ENCODE results near the gene HTR4.

HTR4 gene, protein sequence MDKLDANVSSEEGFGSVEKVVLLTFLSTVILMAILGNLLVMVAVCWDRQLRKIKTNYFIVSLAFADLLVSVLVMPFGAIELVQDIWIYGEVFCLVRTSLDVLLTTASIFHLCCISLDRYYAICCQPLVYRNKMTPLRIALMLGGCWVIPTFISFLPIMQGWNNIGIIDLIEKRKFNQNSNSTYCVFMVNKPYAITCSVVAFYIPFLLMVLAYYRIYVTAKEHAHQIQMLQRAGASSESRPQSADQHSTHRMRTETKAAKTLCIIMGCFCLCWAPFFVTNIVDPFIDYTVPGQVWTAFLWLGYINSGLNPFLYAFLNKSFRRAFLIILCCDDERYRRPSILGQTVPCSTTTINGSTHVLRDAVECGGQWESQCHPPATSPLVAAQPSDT

DNA sequence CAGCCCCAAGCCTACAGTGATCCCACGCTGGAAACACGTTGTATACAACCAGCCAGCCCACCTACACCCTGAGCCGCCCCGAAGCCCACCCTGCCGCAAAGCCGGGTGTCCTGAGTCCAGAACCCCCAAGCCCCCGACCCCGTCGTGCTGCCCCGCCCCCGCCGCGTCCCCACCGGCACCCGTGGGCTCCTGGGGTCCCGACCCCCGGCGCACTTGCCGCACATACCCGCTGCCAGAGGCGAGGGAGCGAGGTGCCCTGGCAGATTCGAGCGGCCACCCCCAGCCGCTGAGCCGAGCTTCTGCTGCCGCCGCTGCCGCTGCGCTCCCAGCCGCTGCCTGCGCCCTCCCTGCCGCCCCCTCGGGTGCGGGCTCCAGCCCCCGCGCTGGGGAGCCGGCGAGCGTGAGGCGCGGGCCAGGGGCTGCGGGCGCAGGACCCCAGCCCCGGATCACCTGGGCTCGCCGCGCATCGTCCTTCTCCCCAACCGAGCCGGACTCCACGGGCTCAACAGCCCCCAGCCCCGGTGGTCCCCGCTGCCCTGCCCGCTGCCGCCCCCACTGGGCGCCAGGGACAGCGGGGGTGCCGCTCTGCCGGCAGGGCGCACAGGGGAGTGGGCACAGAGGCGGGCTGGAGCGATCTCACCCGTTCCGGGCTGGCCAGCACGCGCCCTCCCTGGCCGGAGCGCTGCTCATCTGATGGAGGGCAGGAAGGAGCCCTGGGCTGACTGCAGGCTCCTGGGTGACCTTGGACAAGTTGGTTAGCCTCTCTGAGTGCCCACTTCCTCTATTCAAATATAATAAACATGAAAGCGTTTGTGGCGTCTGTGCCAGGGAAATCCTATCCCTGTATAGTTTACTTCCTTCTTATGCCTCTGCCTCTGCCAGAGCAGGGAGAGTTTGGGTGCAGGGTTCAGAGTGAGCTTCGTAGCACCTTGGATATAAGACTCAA is at the start of gene HTR4:
TSS of gene HTR4 (minus strand) at position 692 of the 946 bp plus-strand sequence. CDS start 17,513 bp downstream, outside the sequence.
- no peak for DNase-seq (ENCODE audit: extremely low read depth, insufficient read length)
- Histone ChIP-seq H3K36me3 (ENCODE audit: control insufficient read depth, insufficient read depth, low read length) (no peaks in the 10 kb centered on the region), H3K4me3 (replicated peaks; ENCODE audit: low read depth, low read length) (no peak within 1 kb of the TSS), H3K27me3 (replicated peaks; ENCODE audit: control insufficient read depth, insufficient read depth, low read length) (no peaks in the 10 kb centered on the region; the same call in 1 of the 2 replicates)
- TF ChIP-seq, protein P1, sequence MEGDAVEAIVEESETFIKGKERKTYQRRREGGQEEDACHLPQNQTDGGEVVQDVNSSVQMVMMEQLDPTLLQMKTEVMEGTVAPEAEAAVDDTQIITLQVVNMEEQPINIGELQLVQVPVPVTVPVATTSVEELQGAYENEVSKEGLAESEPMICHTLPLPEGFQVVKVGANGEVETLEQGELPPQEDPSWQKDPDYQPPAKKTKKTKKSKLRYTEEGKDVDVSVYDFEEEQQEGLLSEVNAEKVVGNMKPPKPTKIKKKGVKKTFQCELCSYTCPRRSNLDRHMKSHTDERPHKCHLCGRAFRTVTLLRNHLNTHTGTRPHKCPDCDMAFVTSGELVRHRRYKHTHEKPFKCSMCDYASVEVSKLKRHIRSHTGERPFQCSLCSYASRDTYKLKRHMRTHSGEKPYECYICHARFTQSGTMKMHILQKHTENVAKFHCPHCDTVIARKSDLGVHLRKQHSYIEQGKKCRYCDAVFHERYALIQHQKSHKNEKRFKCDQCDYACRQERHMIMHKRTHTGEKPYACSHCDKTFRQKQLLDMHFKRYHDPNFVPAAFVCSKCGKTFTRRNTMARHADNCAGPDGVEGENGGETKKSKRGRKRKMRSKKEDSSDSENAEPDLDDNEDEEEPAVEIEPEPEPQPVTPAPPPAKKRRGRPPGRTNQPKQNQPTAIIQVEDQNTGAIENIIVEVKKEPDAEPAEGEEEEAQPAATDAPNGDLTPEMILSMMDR (IDR thresholded peaks at IDR 0.05; ENCODE audit: insufficient read depth, low read length, poor library complexity, severe bottlenecking): no peak

- no peak for DNase-seq (ENCODE audit: extremely low read depth, insufficient read length)
- H3K27me3 ChIP-seq (replicated peaks; ENCODE audit: control insufficient read depth, insufficient read depth, low read length): no peaks in the 10 kb centered on the region
- no peaks in the 10 kb centered on the region for H3K36me3 ChIP-seq (ENCODE audit: control insufficient read depth, insufficient read depth, low read length)
- TF ChIP-seq, protein P1 (IDR thresholded peaks at IDR 0.05; ENCODE audit: insufficient read depth, low read length, poor library complexity, severe bottlenecking): no peak
- no peak overlapping the region for H3K4me3 ChIP-seq (replicated peaks; ENCODE audit: low read depth, low read length)
These were observed 47.8 kb upstream of the HTR4 start for GRCh38 chr5:148702019-148702596.

GRCh38 chr5:148699028-148699427 is 44.7 kb upstream of the HTR4 start:
- TF ChIP-seq, protein P1 (IDR thresholded peaks at IDR 0.05; ENCODE audit: insufficient read depth, low read length, poor library complexity, severe bottlenecking): no peak
- DNase-seq (ENCODE audit: extremely low read depth, insufficient read length): no peak
- Histone ChIP-seq H3K4me3 (replicated peaks; ENCODE audit: low read depth, low read length) (no peak overlapping the region), H3K27me3 (replicated peaks; ENCODE audit: control insufficient read depth, insufficient read depth, low read length) (no peaks in the 10 kb centered on the region), H3K36me3 (ENCODE audit: control insufficient read depth, insufficient read depth, low read length) (no peaks in the 10 kb centered on the region)

DNA sequence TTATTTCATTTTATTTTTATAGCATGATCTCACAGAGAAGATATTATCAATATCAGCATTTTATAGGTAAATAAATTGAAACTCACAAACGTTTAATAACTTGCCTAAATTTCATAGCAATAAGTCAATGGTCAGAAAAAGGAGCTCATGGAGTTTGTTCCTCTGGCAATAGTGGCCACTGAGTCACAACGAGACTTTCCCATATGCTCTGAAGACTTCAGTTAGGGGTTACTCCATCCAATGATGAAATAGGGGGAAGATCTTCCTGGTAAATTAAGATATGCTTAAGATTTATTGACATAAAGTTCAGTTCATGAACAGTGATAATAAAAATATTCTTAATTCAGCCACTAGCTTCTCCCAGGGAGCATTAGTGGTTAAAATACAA is 43.5 kb upstream of the HTR4 start:
- no peak overlapping the region for H3K4me3 ChIP-seq (replicated peaks; ENCODE audit: low read depth, low read length)
- no peak for DNase-seq (ENCODE audit: extremely low read depth, insufficient read length)
- TF ChIP-seq, protein P1 (IDR thresholded peaks at IDR 0.05; ENCODE audit: insufficient read depth, low read length, poor library complexity, severe bottlenecking): no peak
- no peaks in the 10 kb centered on the region for H3K36me3 ChIP-seq (ENCODE audit: control insufficient read depth, insufficient read depth, low read length)
- H3K27me3 ChIP-seq (replicated peaks; ENCODE audit: control insufficient read depth, insufficient read depth, low read length): no peaks in the 10 kb centered on the region

DNA sequence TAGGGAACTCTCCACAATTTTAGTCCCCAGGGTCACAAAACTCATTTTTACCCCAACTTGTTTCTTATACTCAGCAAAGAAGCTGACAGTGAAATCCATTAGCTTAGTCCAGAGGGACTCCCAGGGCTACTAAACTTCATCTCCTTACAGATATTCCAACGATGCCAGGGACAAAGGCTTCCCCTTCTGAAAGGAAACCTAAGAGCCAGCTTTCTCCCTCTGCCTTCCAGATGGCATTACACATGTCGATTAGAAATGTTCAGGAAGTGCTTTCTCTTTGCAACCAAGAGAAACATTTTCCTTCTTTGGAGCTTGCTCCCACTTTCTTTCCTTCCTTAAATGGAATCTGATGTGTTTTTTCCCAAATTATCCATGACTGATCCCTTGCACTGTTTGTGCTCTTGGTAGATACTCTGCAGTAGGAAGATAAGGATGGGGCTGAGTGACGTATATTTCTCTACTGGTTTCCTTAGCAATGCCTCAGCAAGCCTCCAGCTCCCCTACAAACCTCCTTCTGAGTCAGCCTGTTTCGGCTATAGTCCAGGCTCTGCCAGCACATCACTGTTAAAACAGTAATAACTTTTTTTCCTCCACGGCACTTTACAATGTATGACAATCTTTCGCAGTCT is 43.0 kb upstream of the HTR4 start:
- H3K36me3 ChIP-seq (ENCODE audit: control insufficient read depth, insufficient read depth, low read length): no peaks in the 10 kb centered on the region
- TF ChIP-seq, protein P1 (IDR thresholded peaks at IDR 0.05; ENCODE audit: insufficient read depth, low read length, poor library complexity, severe bottlenecking): no peak
- DNase-seq (ENCODE audit: extremely low read depth, insufficient read length): no peak
- H3K4me3 ChIP-seq (replicated peaks; ENCODE audit: low read depth, low read length): no peak overlapping the region
- no peaks in the 10 kb centered on the region for H3K27me3 ChIP-seq (replicated peaks; ENCODE audit: control insufficient read depth, insufficient read depth, low read length)

Measured in GM06990 (cell line).